GM18907 (cell line): ENCODE results near the gene STH.

Experiments
- ATAC-seq: cut with Tn5 transposase; IDR thresholded peaks from one replicate; pipeline ENCODE4 v1.9.1; 2021; ENCODE audit warnings: mild to moderate bottlenecking, moderate library complexity; ENCODE audit not compliant: unreplicated experiment

The STH gene

GRCh38 chr17:46025060-46025459 lies 26.0 kb downstream of the STH start:
- no peak for ATAC-seq

- ATAC-seq = no peak
These were observed 26.6 kb downstream of the STH start for GRCh38 chr17:46025510-46026165.

- ATAC-seq = no peak
These were observed 27.4 kb downstream of the STH start for GRCh38 chr17:46026166-46027047.

- no peak for ATAC-seq
These were observed 28.3 kb downstream of the STH start for GRCh38 chr17:46027048-46027975.

GRCh38 chr17:46027976-46028325 lies 28.9 kb downstream of the STH start:
- ATAC-seq = no peak

GRCh38 chr17:46028374-46028773 lies 29.3 kb downstream of the STH start:
- ATAC-seq = no peak

- no peak for ATAC-seq
These were observed 30.0 kb downstream of the STH start for GRCh38 chr17:46028981-46029565.

GRCh38 chr17:46029627-46030026 lies 30.6 kb downstream of the STH start:
- ATAC-seq = no peak

- no peak for ATAC-seq
These were observed 31.7 kb downstream of the STH start for GRCh38 chr17:46030752-46031151.

- ATAC-seq = no peak
These were observed 32.4 kb downstream of the STH start for GRCh38 chr17:46031440-46031839.

- ATAC-seq = no peak
These were observed 32.9 kb downstream of the STH start for GRCh38 chr17:46031920-46032319.

- no peak for ATAC-seq
These were observed 33.9 kb downstream of the STH start for GRCh38 chr17:46032909-46033308.

- no peak for ATAC-seq
These were observed 34.3 kb downstream of the STH start for GRCh38 chr17:46033392-46033791.

- ATAC-seq = peak; percentile 52
These were observed 36.2 kb downstream of the STH start for GRCh38 chr17:46035112-46035818.

GRCh38 chr17:46036491-46036890 lies 37.4 kb downstream of the STH start:
- ATAC-seq = no peak

GRCh38 chr17:46037722-46038255 lies 38.7 kb downstream of the STH start:
- ATAC-seq = no peak

GRCh38 chr17:46038414-46038813 lies 39.4 kb downstream of the STH start:
- ATAC-seq = no peak

GRCh38 chr17:46038937-46039336 lies 39.9 kb downstream of the STH start:
- ATAC-seq = no peak

GRCh38 chr17:46039592-46040186 lies 40.6 kb downstream of the STH start:
- ATAC-seq = no peak

- no peak for ATAC-seq
These were observed 43.2 kb downstream of the STH start for GRCh38 chr17:46042246-46042645.
